PC-9 (cell line): Measurements from ENCODE around the gene NOS1. TPM values are rescaled to one million over a fixed set of nuclear protein-coding genes. Genes with fewer than 3 reads are reported as not detected.

Experiments
- BruUV-seq: library from RNA; stranded (reverse); fragments of 400-500 nt; replicated peaks from 2 replicates; lab custom pipeline; 2021; lab: Mats Ljungman, UMichigan
- CTCF ChIA-PET: fragments of 300-600 bp; sonication (Branson Sonifier 250); formaldehyde crosslinking; loops from one replicate; lab custom pipeline; 2022; ENCODE audit warnings: antibody characterized with exemption; lab: Charles Lee
- POLR2A ChIA-PET: fragments of 300-600 bp; sonication (Branson Sonifier 250); formaldehyde crosslinking; loops from one replicate; lab custom pipeline; 2022; ENCODE audit warnings: antibody characterized with exemption; ENCODE audit not compliant: unreplicated experiment; lab: Charles Lee
- DNase-seq, 2 experiments: peaks; one replicate each; pipeline versions ENCODE4 v3.0.0 to v3.0.0-alpha.2; 2015 to 2022; ENCODE audit warnings: mixed read lengths in 1 of 2
- H2AFZ ChIP-seq: fragments of 200-600 bp; sonication (generic); 2 replicates; pipeline ENCODE4 v1.8.1; 2017; ENCODE audit warnings: antibody characterized with exemption
- H3F3A ChIP-seq: fragments of 200-600 bp; sonication (generic); 2 replicates; pipeline ENCODE4 v1.8.1; 2017; ENCODE audit warnings: antibody characterized with exemption, mild to moderate bottlenecking, low read depth; ENCODE audit not compliant: insufficient read depth
- H3K27ac ChIP-seq: fragments of 200-600 bp; sonication (generic); 2 replicates; pipeline ENCODE4 v1.6.1; 2016; ENCODE audit warnings: mixed run types
- H3K27me3 ChIP-seq: fragments of 200-600 bp; sonication (generic); 2 replicates; pipeline ENCODE4 v1.6.1; 2016; ENCODE audit warnings: low read depth, mixed run types; ENCODE audit not compliant: insufficient read depth
- H3K36me3 ChIP-seq: fragments of 200-600 bp; sonication (generic); 2 replicates; pipeline ENCODE4 v1.6.1; 2016; ENCODE audit warnings: low read depth, mixed run types
- H3K4me1 ChIP-seq: fragments of 200-600 bp; sonication (generic); replicated peaks from 2 replicates; pipeline ENCODE4 v1.6.1; 2016; ENCODE audit warnings: mixed run types; ENCODE audit not compliant: insufficient read depth
- H3K4me2 ChIP-seq: fragments of 200-600 bp; sonication (generic); 2 replicates; pipeline ENCODE4 v1.6.1; 2017; ENCODE audit warnings: mixed run types
- H3K4me3 ChIP-seq: fragments of 200-600 bp; sonication (generic); 2 replicates; pipeline ENCODE4 v1.6.1; 2016; ENCODE audit warnings: mixed run types
- H3K79me2 ChIP-seq: fragments of 200-600 bp; sonication (generic); 2 replicates; pipeline ENCODE4 v1.6.1; 2017; ENCODE audit warnings: low read depth, mixed run types
- H3K9me2 ChIP-seq: fragments of 200-600 bp; sonication (generic); 2 replicates; pipeline ENCODE4 v1.8.1; 2017; ENCODE audit warnings: mild to moderate bottlenecking; ENCODE audit not compliant: insufficient read depth
- H3K9me3 ChIP-seq: fragments of 200-600 bp; sonication (generic); 2 replicates; pipeline ENCODE4 v1.8.1; 2016; ENCODE audit warnings: low read depth; ENCODE audit not compliant: insufficient read depth
- H4K20me1 ChIP-seq: fragments of 200-600 bp; sonication (generic); 2 replicates; pipeline ENCODE4 v1.8.1; 2017; ENCODE audit not compliant: insufficient read depth
- CTCF ChIP-seq: fragments of 200-600 bp; sonication (generic); conservative IDR thresholded peaks from 2 replicates; pipeline ENCODE4 v1.6.1; 2017; ENCODE audit warnings: mixed run types, antibody characterized with exemption, mild to moderate bottlenecking, moderate library complexity
- EZH2 ChIP-seq: fragments of 200-600 bp; sonication (generic); IDR thresholded peaks from 2 replicates; pipeline ENCODE4 v1.8.0; 2017; ENCODE audit warnings: antibody characterized with exemption, low read depth
- intact Hi-C: fragments of 100-400 bp; cut with micrococcal nuclease; formaldehyde crosslinking; loops from one replicate; pipeline ENCODE4 v1.10.0; 2022; ENCODE audit not compliant: unreplicated experiment
- total RNA-seq: library from RNA; stranded (reverse); gene quantifications from 2 replicates; pipeline ENCODE4 v1.2.3, GENCODE V29; 2021

Gene NOS1
- total RNA-seq, 1 experiment from 2014 or later = not detected

- Histone ChIP-seq H3K79me2 (no peaks in the 10 kb centered on the region), H3K27me3 (peaks cover 44% of the 10 kb centered on the region), H3F3A (no peaks in the 10 kb centered on the region), H3K4me2 (no peak overlapping the region), H3K36me3 (no peaks in the 10 kb centered on the region), H3K27ac (no peak overlapping the region), H3K4me1 (no peaks in the 10 kb centered on the region), H2AFZ (no peak overlapping the region), H3K4me3 (no peak overlapping the region), H4K20me1 (no peaks in the 10 kb centered on the region), H3K9me3 (peaks cover 4% of the 10 kb centered on the region; the same call in 1 of the 2 replicates), H3K9me2 (no peaks in the 10 kb centered on the region; the same call in 1 of the 2 replicates)
- ChIA-PET POLR2A (no interaction called here), CTCF (no interaction called here)
- TF ChIP-seq CTCF (no peak), EZH2 (no peak)
- DNase-seq = no peak
- BruUV-seq = no TSS peak
- intact Hi-C loops = no loop called here
Observed at GRCh38 chr12:117343849-117344248, 17.6 kb downstream of the NOS1 start.

DNA sequence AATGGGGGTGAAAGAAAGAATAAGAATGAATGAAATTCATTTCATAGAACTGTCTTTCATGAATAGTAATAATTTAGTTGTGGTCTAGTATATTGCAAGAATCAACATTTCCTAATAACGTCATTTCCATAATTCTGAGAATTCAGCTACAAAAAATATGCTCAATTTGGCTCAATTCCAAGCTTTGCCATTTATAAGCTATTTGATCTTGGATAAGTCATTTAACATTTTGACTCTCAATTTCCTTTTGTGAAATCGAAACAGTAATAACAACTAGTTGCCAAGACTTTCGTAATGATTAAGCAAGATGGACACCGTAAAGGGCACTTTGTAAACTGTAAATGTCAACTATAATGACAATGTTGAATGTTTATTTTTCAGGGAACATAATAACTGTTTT, 18.1 kb downstream of the NOS1 start:
- Histone ChIP-seq H4K20me1 (no peaks in the 10 kb centered on the region), H2AFZ (no peak overlapping the region), H3K27me3 (peaks cover 41% of the 10 kb centered on the region), H3K9me2 (no peaks in the 10 kb centered on the region; the same call in 1 of the 2 replicates), H3K4me1 (no peaks in the 10 kb centered on the region), H3K4me2 (no peak overlapping the region), H3K27ac (no peak overlapping the region), H3F3A (no peaks in the 10 kb centered on the region), H3K36me3 (no peaks in the 10 kb centered on the region), H3K4me3 (no peak overlapping the region), H3K79me2 (no peaks in the 10 kb centered on the region), H3K9me3 (peaks cover 4% of the 10 kb centered on the region; the same call in 1 of the 2 replicates)
- no peak for DNase-seq
- ChIA-PET POLR2A (no interaction called here), CTCF (no interaction called here)
- TF ChIP-seq EZH2 (no peak), CTCF (no peak)
- intact Hi-C loops = no loop called here
- no TSS peak for BruUV-seq

DNA sequence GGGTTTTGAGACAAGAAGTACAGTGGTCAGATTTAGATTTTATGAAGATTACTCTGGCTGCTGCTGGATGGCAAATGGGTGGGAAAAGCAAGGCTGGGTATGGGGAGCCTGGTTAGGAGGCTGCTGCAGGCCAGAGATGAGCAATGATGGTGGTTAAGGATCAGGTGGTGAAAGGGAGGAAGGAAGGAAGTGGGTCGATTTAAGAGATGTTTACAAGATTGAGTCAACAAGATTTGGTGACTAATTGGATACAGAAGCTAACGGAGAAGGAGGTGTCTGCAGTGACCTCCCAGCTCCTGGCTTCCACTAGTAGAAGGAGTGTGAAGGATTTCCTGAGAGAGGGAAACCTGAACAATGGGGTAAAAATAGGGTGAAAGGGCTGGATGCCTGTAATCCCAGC, 18.7 kb downstream of the NOS1 start:
- H3K9me3 ChIP-seq = peaks cover 4% of the 10 kb centered on the region; the same call in 1 of the 2 replicates
- intact Hi-C loops = no loop called here
- POLR2A ChIA-PET = no interaction called here
- TF ChIP-seq EZH2 = no peak
- no peak for TF ChIP-seq CTCF
- H3F3A ChIP-seq = no peaks in the 10 kb centered on the region
- no peaks in the 10 kb centered on the region for H3K79me2 ChIP-seq
- H3K4me2 ChIP-seq = no peak overlapping the region
- no peaks in the 10 kb centered on the region for H4K20me1 ChIP-seq
- no peaks in the 10 kb centered on the region; the same call in 1 of the 2 replicates for H3K9me2 ChIP-seq
- no peak overlapping the region for H3K27ac ChIP-seq
- H3K27me3 ChIP-seq = peaks cover 43% of the 10 kb centered on the region
- no peak overlapping the region for H2AFZ ChIP-seq
- H3K4me3 ChIP-seq = no peak overlapping the region
- DNase-seq = no peak
- CTCF ChIA-PET = no interaction called here
- H3K4me1 ChIP-seq = no peaks in the 10 kb centered on the region
- no TSS peak for BruUV-seq
- no peaks in the 10 kb centered on the region for H3K36me3 ChIP-seq
